ENCODE results near the gene ANKEF1. TPM values are rescaled to one million over a fixed set of nuclear protein-coding genes. Genes with fewer than 3 reads are reported as not detected.

ANKEF1 gene
- total RNA-seq, 1 donor from 2014 or later, result 8.3 TPM

DNA sequence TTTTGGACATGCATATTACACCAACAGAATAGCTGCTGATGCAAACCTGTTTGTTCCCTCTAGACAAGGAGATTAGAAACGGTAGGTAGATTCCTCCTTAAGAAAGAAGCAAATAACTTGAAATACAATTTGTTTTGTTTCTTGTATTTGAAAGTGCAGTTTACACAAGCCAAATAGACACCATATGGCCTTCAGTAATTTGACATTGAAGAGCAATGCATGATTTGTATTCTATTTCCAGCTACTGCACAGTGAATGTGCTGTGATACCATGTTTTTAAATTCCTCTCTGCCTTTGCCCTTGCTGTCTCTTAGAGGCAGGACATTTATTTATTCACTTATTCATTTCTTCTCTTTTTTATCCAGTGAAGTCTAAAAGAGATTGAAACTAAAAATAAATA is 31.9 kb upstream of the ANKEF1 start:
- Histone ChIP-seq H3K4me2 (no peak overlapping the region), H3K27ac (no peak overlapping the region), H3K9ac (no peak overlapping the region), H3K4me3 (no peak overlapping the region), H3K9me3 (ENCODE audit: low read depth) (no peaks in the 10 kb centered on the region), H3K4me1 (no peaks in the 10 kb centered on the region), H2AFZ (replicated peaks) (no peak overlapping the region), H4K20me1 (ENCODE audit: low read depth) (no peaks in the 10 kb centered on the region), H3K27me3 (no peaks in the 10 kb centered on the region), H3K79me2 (ENCODE audit: low read depth) (no peaks in the 10 kb centered on the region), H3K36me3 (no peaks in the 10 kb centered on the region), H3F3A (ENCODE audit: low read depth) (no peaks in the 10 kb centered on the region)
- H3K36me3 Mint-ChIP-seq, result no peaks in the 10 kb centered on the region
- no peaks in the 10 kb centered on the region for H3K9me3 Mint-ChIP-seq
- TF ChIP-seq EZH2 (IDR thresholded peaks at IDR 0.05) (no peak), CTCF (IDR thresholded peaks at IDR 0.05) (no peak), EZH2phosphoT487 (IDR thresholded peaks at IDR 0.05) (no peak)
- peaks cover 7% of the 10 kb centered on the region for H3K4me1 Mint-ChIP-seq
- H3K27ac Mint-ChIP-seq, result no peak overlapping the region
- no peaks in the 10 kb centered on the region for H3K27me3 Mint-ChIP-seq (ENCODE audit: insufficient read depth, low read depth)
- DNase-seq (ENCODE audit: low spot score), result no peak
- H3K4me3 Mint-ChIP-seq, result no peak overlapping the region

- no peaks in the 10 kb centered on the region for H3K36me3 ChIP-seq
- H3K27me3 ChIP-seq, result no peaks in the 10 kb centered on the region
- no peak for TF ChIP-seq EZH2phosphoT487 (IDR thresholded peaks at IDR 0.05)
- TF ChIP-seq EZH2 (IDR thresholded peaks at IDR 0.05), result no peak
- TF ChIP-seq CTCF (IDR thresholded peaks at IDR 0.05), result no peak
- Mint-ChIP-seq H3K27ac (no peak overlapping the region), H3K4me3 (no peak overlapping the region), H3K36me3 (no peaks in the 10 kb centered on the region), H3K4me1 (peaks cover 7% of the 10 kb centered on the region), H3K9me3 (no peaks in the 10 kb centered on the region), H3K27me3 (ENCODE audit: insufficient read depth, low read depth) (no peaks in the 10 kb centered on the region)
- DNase-seq (ENCODE audit: low spot score), result no peak
- no peaks in the 10 kb centered on the region for H3K79me2 ChIP-seq (ENCODE audit: low read depth)
- H3K4me3 ChIP-seq, result no peak overlapping the region
- H3K27ac ChIP-seq, result no peak overlapping the region
- no peak overlapping the region for H3K4me2 ChIP-seq
- no peak overlapping the region for H2AFZ ChIP-seq (replicated peaks)
- no peaks in the 10 kb centered on the region for H4K20me1 ChIP-seq (ENCODE audit: low read depth)
- no peaks in the 10 kb centered on the region for H3F3A ChIP-seq (ENCODE audit: low read depth)
- H3K9ac ChIP-seq, result no peak overlapping the region
- H3K9me3 ChIP-seq (ENCODE audit: low read depth), result no peaks in the 10 kb centered on the region
- H3K4me1 ChIP-seq, result no peaks in the 10 kb centered on the region
These were observed 29.9 kb upstream of the ANKEF1 start for GRCh38 chr20:10004900-10005299.

- DNase-seq (ENCODE audit: low spot score), result no peak
- H3K36me3 Mint-ChIP-seq, result no peaks in the 10 kb centered on the region
- no peak overlapping the region for H3K27ac Mint-ChIP-seq
- Histone ChIP-seq H3K4me2 (no peak overlapping the region), H3K27me3 (no peaks in the 10 kb centered on the region), H3K79me2 (ENCODE audit: low read depth) (no peaks in the 10 kb centered on the region), H3F3A (ENCODE audit: low read depth) (no peaks in the 10 kb centered on the region), H3K9ac (no peak overlapping the region), H3K27ac (no peak overlapping the region), H2AFZ (replicated peaks) (no peak overlapping the region), H4K20me1 (ENCODE audit: low read depth) (no peaks in the 10 kb centered on the region), H3K36me3 (no peaks in the 10 kb centered on the region), H3K4me1 (no peaks in the 10 kb centered on the region), H3K4me3 (no peak overlapping the region), H3K9me3 (ENCODE audit: low read depth) (no peaks in the 10 kb centered on the region)
- H3K4me3 Mint-ChIP-seq, result no peak overlapping the region
- H3K27me3 Mint-ChIP-seq (ENCODE audit: insufficient read depth, low read depth), result no peaks in the 10 kb centered on the region
- peaks cover 7% of the 10 kb centered on the region for H3K4me1 Mint-ChIP-seq
- H3K9me3 Mint-ChIP-seq, result no peaks in the 10 kb centered on the region
- no peak for TF ChIP-seq CTCF (IDR thresholded peaks at IDR 0.05)
- TF ChIP-seq EZH2 (IDR thresholded peaks at IDR 0.05), result no peak
- no peak for TF ChIP-seq EZH2phosphoT487 (IDR thresholded peaks at IDR 0.05)
These were observed 28.9 kb upstream of the ANKEF1 start for GRCh38 chr20:10005885-10006284.

All from neural progenitor cell (in vitro differentiated cells).